Measurements from ENCODE around the gene HEXA.

- TF ChIP-seq CREB5 (CRISPR knock-in tag; IDR thresholded peaks at IDR 0.05; ENCODE audit: low read depth) (no peak), ARNTL (CRISPR knock-in tag; IDR thresholded peaks at IDR 0.05; ENCODE audit: borderline replicate concordance, low read depth) (no peak), ZNF70 (CRISPR knock-in tag; IDR thresholded peaks at IDR 0.05) (no peak), CSRNP3 (CRISPR knock-in tag; IDR thresholded peaks at IDR 0.05) (no peak), ISL1 (CRISPR knock-in tag; IDR thresholded peaks at IDR 0.05) (no peak), RARB (CRISPR knock-in tag; IDR thresholded peaks at IDR 0.05) (no peak), ZFP3 (CRISPR knock-in tag; IDR thresholded peaks at IDR 0.05) (no peak), TOX (CRISPR knock-in tag; IDR thresholded peaks at IDR 0.05; ENCODE audit: borderline replicate concordance) (no peak), GLIS3 (CRISPR knock-in tag; IDR thresholded peaks at IDR 0.05) (no peak), ZC3H10 (CRISPR knock-in tag; IDR thresholded peaks at IDR 0.05) (no peak)
These were observed 21.3 kb downstream of the HEXA start for GRCh38 chr15:72354496-72354895.
